Activated CD4-positive, alpha-beta T cell treated with anti-CD3 and anti-CD28 coated beads, Interleukin-2, amount 50 U/mL, for 4 hours (primary cell): ENCODE measurements around the gene OLFM1.
"Not testable (repeated sequence)": the region's sequence is repeated elsewhere in the genome, so short reads cannot be mapped to it uniquely, and the experiment has no call there.

Experiments
- DNase-seq, 2 experiments: peaks; one replicate each; pipeline ENCODE4 v3.0.0-alpha.2; 2020

Gene OLFM1

DNA sequence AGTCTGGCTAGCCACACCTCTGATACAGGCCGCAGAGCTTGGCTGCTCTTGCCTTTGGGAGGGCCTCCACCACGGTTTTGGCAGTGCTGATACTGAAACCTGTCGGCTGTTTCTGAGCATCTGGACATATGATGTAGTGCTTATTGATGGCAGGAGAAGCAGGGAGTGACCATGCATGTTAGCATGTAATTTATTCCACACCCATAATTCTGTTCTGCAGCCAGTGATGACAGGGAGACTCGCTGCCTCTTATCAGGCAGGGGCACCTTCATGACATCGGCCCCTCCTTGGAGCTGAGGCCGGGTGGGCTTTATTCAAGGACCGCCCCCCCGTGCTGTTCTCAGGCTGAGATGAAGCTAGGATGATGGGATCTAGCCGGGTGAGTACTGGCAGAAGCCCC lies 49.0 kb downstream of the OLFM1 start:
- DNase-seq, result no peak

DNA sequence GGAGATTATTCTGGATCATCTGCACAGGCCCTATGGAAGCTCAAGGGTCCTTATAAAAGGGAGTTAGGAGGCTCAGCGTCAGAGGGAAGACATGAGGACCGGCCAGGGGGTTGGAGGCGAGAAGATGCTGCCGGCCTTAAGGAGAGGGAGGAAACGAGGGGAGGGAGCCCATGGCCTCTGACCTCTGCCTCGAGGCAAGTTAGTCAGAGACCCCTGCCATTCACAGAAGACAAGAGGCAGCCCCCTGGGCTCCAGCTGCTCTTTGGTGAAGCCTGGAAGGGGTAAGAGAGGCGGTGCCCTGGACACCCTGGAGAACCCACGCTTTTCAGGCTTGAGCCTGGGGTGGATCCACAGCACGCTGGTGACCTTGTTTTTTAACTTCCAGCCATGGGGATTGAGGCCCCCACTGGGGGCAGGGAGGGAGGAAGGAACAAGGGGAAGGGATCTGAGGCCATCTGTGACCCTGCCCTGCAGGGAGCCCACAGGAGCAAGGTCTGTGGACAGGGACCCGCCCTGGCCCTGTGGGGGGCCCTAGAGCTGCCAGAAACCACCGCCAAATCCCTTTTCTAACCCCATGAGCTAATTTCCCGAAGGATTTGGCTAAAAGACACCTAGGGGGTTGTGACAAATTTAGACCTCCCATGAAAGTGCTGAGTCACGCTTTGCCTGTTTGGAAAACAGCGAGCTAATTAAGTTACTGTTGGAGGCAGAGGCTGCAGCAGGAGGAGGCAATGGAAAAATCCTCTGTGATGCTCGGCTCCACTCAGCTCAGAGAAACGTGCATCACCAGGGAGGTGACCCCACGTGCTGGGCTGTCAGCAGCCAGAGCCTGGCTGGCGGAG lies 49.7 kb downstream of the OLFM1 start:
- no peak for DNase-seq

DNA sequence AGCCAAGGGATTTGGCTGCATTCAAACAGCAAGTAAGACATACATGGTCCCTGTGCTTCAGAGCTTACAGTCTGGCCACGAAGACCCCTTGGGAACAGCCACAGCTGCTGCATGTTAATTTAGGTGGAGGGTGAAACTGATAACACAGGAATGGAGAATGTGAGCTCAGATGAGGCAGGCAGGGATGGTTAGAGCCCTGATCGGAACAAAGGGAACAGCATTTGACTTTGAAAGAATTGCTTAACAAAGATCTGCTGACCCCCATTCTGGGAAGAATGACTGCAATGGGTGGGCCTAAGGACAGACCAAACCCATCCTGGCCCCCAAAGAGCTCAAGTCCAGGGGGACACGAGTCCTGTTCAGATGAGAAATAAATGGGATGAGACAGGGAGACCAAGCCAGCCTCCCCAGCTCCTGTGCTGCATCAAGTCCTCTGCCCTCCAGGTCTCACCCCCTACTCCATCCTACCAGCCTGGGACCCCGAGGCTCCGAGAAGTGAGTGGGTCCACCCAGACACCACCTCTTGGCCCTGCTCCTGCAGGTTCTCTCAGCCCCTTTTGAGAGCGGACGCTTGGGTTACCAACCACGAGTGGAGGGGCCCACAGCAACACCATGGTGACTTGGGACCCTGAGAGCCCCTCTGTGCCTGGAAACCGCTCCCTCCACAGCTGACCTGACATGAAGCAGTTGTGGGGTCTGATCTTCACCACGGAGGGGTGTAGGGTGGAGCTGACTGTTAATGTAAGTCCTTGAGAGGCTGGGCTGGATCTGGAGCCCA lies 50.8 kb downstream of the OLFM1 start:
- no peak for DNase-seq

DNA sequence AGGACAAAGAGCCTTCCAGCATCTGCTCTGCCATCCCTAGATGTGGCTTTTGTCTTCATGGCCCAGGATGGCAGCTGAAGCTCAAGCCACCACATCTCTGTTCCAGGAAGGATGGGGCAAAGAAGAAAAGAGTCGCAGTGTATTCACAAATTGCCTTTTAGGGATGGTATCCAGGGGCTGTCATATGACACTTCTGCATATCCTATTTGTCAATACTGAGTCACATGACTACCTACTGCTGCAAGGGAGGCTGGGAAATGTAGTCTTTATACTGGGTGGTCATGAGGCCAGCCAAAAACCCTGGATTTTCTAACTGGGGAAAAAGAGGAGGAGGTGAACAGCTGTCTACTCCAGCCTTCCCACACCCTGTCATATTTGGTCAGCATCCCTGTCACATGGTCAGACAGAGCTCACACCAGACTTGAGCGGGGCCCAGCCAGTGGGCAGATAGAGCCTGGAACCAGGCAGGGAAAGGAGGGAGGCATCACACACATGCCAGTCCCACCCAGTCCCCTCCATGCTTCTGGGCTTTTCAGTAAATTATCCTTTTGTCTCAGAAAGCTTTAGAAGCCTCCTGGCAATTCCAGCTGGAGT lies 52.0 kb downstream of the OLFM1 start:
- no peak for DNase-seq

DNA sequence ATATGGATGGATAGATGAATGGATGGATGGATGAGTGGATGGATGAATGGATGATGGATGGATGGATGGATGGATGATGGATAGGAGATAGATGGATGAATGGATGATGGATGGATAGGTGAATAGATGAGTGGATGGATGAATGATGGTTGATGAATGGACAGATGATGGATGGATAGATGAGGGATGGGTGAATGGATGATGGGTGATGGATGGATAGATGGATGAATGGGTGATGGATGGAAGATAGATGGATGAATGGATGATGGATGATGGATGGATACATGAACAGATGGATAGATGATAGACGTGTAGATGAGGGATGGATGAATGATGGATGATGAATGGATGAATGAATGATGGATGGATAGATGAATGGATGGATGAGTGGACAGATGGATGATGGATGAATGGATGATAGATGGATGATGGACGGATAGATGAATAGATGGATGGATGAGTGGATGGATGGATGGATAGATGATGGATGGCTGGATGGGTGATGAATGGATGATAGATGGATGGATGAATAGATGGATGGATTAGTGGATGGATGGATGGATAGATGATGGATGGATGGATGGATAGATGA lies 53.8 kb downstream of the OLFM1 start:
- DNase-seq, result no peak

DNA sequence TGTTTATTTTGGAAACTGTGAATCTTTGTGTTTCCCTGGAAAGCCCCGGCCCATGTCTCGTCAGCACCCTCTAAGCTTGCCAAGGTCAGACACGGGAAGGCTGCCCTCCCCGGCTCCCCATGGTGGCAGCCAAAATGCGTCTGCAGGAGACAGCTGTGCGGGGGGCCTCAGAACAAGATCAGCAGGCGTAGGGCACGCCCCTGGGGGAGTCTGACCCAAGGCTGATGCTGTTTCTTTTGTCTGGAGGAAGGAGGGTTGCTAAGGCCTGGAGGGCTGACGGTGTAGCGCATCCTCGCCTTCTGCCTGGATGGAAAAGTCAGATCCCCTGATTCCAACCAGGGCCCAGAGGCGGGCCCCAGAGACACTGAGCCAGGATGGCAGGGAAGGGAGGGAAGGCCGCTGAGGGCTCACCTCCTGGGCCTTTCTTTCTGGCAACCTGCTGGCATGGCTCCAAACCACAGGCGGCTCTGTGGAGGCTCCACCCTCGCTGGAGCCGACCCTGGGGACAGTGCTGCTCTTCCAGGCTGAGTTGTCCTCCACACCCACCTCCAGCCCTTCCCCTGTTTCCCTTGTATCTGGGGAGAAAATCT lies 57.2 kb downstream of the OLFM1 start:
- DNase-seq, result no peak

DNA sequence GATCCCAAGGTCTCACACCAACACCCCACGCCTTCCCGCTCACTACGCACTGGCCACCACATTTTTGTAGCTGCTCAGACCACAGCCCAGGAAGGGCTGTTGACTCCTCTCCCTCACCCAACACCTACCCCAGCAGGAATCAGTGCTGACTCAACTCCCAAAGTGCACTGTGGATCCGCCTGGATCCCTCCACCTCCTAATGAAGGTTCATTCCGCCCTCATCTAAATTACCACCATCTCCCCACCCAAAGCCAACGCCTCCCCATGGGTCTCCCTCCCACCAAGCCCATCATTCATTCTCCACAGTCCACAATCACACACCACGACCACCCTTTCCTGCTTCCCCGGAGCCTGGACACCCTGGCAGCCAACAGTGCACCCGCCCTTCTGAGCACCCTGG lies 57.8 kb downstream of the OLFM1 start:
- DNase-seq, result no peak

DNA sequence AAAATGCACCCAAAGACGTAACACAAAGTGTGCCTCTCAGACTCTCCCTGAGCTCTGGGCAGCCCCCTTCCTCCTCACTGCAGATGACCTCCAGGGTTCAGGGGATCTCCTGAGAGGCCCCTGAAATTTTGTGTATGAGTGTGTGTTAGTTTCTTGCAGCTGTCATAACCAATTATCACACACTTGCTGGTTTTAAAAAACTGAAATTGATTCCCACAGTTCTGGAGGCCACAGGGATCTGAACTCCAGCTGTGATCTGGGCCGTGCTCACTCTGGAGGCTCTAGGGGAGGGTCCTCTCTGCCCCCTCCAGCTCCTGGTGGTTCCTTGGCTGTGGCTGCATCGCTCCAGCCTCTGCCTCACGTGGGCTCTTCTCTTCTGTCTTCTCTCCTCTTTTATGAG lies 58.8 kb downstream of the OLFM1 start:
- no peak for DNase-seq

DNA sequence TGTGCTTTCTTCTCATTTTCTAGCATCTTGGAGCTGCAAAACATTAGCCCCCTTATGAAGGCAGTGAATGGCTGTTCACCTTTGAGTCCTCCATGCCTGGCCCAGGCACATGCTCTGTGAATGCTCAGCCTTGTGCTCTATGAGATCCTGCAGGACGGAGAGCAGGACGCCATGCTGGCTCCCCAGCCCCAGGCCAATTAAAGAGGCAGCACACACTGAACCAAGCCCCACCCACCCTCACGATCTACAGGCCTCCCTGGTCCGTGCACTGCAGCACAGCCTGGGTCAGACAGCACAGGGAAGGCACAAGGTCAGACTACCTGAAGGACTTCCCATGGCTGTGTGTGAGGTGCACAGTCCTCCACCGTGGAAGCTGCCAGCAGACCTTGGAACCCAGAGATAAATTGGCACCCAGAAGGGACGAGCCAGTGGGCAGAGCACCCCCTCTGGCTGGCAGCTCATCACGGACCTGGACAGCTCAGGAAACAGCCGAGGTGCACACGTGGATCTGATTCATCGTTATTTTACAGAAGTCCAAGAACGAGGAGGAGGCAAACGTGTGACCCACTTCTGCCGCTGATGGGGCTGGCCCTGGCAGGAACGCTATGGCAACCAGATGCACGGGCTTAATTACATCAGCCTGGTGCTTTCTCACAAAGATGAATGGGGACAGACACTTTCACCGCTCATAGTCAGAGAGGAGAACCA lies 59.5 kb downstream of the OLFM1 start:
- DNase-seq, result no peak

DNA sequence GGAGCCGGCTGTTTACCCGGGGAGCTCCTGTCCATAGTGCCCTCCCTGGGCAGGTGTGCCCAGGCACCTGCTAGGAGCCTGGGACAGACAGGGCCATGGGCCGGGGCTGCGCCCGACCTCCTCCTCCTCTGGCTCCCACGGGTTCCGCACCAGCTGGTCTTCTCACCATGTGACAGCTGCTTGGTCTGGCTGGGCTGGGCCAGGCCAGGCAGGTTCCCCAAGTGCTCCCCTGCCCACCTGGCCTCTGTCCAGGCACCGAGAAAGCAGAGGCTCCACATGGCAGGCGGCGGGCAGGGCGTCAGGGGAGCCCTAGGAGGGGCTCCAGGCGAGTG lies 60.0 kb downstream of the OLFM1 start:
- no peak for DNase-seq

DNA sequence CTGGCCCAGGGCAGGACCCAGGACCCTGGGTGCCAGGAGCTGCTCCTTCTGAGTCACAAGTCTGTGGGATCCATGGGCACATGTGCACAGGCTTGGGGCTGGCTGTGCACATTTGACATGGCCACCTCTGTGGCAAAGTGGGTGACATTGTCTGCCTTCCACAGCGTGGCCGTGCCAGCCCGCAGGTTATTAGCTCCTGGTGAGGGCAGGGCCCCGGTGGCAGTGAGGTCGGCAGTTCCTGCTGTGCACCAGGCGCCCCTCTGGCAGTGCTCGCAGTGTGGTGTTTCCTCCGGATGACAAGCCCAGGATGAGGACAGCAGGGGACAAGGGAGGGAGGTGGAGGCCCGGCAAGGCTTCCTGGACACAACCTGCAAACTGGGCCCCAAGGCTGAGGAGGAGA lies 60.5 kb downstream of the OLFM1 start:
- no peak for DNase-seq

DNA sequence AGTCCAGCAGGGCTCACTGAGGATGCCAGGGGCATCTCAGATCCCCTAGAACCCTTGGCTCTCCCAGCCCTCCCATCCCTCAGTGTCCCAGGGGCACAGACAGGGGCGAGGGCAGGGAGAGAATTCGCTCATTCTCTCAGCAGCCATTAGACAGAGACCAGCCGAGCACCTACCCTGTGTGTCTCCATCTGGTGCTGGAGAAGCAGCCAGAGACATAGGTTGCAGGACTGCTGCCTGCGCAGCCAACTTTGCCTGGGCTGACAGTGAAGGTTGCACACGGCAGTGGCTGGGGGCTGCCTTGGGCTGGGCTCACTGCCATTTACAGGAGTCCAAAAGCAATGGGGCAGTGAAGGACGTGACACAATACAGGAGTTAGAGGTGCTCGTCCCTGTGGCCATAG lies 60.9 kb downstream of the OLFM1 start:
- no peak for DNase-seq

DNA sequence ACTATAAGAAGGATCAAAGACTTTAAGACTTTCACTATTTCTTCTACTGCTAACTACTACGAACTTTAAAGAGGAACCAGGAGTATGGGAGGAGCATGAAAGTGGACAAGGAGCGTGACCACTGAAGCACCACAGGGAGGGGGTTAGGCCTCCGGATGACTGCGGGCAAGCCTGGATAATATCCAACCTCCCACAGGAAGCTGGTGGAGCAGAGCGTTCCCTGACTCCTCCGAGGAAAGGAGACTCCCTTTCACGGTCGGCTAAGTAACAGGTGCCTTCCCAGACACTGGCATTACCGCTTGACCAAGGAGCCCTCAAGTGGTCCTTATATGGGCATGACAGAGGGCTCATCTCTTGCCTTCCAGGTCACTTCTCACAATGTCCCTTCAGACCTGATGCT lies 62.4 kb downstream of the OLFM1 start:
- DNase-seq, result not testable (repeated sequence)

DNA sequence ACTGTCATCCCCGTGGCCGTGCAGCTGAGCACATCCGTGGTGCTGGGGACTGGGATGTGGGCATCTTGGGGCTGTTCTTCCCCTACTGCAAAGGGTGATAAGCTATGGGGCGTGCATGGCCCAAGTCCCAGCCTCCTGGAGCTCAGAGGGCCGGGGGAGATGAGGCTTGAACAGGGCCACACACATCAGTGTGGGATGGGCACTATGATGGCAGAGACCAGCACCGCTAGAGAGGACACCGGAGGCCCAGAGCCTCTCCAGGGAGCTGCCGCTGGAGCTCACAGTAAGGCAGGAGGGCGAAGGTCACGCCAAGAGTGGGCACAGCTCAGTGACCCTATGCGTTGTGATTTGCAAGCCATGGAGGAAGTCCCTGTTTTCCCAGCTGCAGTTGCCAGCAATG lies 63.5 kb downstream of the OLFM1 start:
- no peak for DNase-seq

DNA sequence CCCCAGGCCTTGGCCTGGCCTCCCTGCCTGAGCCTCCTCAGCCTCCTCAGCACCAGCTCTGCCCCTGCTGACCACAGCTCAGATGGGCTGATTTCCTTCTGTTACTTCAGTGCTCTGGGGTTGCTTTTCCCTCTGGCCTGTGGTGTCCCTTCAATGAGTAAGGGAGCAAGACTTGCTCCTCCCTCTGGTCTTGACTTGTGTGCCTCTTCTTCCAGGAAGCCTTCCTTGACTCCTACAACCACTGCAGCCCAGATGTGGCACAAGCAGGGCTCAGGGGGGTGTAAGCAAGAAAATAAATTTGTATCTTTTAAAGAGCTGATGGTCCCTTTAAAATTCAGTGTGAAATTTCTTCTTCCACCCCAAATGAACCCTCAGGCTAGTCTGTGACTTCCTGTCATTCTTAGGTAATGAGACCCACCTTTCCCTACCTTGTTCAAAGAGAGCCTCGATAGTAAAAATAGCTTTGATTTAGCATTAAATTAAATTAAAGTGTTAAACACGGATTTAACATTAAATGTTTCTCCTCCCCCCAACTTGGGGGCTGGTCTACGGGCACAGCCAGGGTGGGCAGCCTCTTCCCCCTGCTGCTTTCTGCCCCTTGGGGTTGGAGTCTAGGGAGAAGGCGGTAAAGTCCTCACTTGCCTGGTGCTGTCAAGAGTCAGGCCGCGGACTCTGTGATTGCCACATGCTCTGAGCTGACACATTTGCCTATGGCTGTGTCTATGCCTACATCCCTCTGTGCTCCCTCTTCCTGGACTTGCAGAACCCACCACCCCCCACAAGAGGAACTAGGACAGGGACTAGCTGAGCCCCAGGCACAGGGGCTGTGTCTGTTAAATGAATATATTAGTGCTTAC lies 64.5 kb downstream of the OLFM1 start:
- no peak for DNase-seq

DNA sequence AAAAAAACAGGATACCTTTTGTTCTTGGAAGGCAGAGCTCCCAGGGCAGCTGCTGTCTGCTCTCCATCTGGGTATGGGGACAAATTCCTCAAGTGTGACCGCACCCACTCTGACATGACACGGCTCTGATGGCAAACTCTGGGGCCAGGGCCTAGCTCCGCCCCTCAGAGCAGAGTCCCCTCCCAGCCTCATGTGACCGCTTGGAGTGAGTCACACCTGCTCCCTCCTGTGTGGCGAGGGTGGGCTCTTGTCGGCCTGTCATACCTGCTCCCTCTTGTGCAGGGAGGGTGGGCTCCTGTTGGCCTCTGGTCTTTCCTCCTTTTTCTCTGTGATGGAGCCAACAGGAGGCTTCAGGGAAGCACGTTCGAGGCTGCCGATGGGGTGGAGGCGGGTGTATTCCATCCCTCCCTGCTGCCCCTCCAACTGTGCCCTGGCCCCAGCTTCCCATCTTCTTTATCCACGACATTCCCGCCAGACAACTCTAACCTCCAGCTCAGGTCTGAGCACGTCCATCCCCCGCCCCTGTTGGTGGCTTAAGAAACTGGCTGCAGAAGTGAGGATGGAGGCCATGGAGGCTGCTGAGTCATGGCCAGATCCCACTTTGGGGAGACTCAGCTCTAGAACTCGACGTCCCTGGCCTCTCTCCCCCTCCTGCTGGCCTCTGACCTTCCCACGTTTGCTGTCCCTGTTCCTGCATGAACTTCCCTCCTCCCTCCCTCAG lies 65.3 kb downstream of the OLFM1 start:
- DNase-seq, result no peak

DNA sequence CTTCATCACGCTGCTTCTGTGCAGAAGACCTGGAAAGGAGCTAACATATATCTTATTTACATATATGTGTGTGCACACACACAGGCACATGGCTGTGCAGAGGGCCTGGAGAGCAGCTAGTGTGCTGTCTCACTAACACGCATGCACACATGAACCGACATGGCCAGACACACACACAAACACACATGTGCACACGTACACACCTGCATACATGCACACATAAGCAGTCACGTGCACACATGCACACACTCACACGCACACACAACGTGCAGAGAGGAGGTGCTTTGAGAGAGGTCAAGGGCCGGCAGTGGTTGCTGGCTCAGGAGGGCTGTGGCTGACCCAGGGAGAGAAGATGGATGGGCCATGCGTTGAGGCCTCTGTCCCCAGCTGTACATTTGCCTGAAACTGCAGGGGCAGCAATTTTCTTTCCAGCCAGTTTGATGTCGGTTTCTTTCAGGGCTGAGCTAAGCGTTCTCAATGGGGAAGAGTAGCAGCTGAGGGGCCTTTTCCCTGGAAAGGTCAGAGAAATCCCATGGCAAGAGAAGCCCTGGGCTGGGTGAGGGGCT lies 66.7 kb downstream of the OLFM1 start:
- DNase-seq, result no peak

DNA sequence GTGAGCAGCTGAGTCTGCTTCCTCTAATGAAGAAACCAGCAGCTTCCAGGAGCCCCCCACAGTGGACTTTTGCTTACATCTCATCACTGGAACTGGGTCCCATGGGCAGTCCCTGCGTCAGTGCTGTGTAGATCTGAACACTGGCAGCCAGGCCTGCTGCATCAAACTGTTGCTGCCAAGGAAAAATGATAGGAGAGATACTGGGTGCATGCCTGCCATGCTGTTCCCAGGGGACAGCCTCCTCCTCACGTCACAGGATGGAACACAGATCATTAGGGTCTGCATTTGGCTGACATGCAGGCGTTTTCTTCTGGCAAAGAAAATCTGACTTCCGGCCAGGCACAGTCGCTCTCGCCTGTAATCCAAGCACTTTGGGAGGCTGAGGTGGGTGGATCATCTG lies 67.9 kb downstream of the OLFM1 start:
- DNase-seq, result no peak

DNA sequence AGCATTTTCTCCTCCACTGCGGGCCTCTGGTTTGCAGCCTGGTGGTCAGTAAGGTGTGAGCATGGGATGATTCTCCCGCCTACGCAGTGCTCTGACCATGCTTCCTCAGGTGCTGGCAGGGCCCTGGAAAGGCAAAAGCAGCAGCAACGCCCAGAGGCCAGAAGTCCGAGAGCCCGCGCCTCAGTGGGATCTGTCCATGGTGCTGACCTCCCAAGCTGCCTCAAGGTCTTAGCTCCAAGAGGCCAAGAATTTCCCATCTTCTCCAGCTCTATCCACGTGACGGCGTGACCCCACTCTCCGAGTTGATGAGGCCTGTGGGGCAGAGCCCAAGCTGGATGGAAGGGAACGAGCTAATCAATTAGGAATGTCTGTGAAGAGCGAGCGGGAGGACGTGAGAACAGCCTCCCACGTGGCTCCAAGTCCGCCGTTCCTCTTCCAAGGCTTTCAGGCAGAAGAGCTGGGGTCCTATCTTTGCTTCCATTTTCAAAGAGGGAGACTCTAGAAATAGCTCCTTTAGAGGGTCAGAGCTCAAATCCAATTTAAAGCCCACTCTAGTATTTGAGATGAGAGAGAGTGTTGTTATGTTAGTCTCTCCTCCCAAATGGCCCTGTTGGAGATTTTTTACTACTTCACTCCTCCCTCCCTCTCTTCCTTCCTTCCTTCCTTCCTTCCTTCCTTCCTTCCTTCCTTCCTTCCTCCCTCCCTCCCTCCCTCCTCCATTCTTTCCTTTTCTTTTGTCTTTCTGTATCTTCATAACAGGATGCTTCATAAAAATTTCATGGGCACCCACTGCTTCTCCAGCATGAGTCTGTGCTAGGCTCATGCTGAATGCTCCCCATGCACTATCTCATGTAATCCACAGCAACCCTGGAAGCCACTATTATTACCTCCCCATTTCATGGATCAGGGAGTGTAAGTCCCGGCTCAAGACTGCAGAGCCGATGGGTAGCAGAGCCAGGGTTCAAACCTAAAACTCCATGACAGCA lies 69.3 kb downstream of the OLFM1 start:
- no peak for DNase-seq
